GM18861 (cell line): ENCODE data around the gene LRRC14B.

Source experiments
- ATAC-seq: cut with Tn5 transposase; IDR thresholded peaks from one replicate; pipeline ENCODE4 v1.9.1; 2021; ENCODE audit not compliant: unreplicated experiment

LRRC14B gene

DNA sequence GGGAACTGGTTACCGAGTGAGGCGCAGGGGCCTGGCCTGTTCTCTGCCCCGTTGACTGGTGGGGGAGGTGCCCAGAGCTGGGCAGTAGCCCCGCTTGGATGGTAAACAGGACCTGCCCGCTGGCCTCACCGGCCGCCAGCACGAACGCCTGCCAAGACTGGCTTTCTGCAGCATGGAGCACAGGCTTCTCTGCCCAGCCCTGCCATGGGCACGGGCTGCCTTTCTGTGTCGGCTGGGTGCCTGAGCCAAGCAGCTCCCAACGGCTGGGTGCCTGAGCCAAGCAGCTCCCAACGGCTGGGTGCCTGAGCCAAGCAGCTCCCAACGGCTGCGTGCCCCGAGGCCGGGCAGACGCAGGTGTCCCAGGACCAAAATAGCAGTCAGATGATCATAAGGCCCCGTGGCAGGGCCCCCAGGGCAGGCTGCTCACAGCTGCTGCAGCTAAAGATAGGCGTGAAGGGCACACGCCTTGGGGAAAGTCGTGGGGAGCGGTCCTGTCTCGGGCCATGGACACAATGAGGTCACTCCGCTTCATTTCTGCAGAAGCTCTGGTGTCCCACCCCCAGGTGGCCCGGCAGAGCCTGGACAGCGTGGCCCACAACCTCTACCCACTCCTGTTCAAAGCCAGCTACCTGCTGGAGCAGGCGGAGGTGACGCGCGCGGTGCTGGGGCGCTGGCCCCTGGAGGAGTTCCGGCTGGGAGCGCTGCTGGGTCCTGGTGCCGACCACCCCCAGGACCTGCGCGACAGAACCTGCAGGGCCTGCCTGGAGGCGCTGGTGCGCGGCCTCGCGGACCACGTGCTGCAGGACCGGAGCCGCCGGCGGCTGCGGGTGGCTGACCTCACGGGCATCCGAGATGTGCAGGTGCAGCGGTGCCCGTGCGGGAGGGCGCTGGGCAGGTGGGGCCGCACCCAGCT, at the start of gene LRRC14B:
LRRC14B (plus strand) TSS at position 460 of the 913 bp plus-strand sequence; CDS start at position 504, 44 bp downstream.
- no peak for ATAC-seq

DNA sequence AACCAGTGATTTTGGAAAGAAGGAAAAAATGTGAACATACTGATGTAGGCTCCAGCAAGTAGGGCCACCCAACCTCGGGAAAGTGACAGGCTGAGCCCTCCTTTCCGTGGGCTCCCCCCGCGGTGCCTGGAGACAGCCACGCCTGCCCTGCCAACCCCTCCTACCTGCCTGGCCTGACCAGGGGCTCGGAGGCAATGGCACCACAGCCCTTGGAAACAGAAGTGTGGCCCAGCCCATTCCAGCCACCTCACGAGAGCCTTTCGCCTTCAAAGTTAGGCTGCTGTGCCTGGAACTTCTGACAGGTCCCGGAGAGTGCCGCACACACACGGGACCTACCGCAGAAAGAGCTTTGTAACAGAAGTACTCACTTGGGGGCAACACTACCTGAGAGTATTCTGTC, 49.5 kb upstream of the LRRC14B start:
- no peak for ATAC-seq

DNA sequence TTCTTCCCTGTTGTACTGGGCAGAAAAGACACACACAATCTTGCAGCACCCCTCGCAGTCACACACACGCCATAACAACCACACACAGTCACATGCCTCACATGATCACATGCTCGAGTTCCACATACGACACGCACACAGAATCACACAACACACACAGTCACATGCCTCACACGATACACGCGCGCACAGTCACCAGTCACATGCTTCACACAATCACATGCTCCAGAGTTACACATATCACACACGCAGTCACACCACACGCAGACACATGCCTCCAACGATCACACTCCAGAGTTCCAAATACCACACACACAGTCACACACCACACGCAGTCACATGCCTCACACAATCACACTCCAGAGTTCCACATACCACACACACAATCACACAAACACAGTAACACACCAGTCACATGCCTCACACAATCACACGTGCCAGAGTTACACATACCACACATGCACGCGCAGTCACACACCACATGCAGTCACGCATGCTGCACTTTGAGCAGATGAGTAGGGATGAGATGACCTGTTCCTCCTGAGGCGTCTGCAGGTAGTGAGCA, 49.0 kb upstream of the LRRC14B start:
- ATAC-seq, result no peak

GRCh38 chr5:143041-143440, 48.3 kb upstream of the LRRC14B start:
- no peak for ATAC-seq

DNA sequence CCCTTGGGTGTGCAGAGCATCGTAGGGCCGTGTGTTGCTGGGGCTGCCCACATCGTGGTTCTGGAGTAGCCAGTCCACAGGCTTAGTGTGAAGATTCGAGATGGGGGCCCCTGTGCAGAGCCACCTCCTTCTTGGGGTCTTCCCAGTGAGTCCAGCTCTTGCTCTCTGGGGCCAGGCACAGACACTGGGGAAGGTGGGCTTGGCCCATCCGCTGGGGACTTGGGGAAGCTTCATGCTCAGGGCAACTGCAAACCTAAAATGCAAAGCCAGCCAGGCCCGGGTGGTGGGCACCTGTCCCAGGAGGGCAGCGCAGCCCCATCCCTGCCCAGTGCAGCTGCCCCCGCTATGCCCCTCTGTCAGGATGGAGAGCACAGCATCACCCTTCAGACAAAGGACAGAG, 46.4 kb upstream of the LRRC14B start:
- ATAC-seq, result no peak

GRCh38 chr5:145585-146323, 45.5 kb upstream of the LRRC14B start:
- ATAC-seq, result no peak

DNA sequence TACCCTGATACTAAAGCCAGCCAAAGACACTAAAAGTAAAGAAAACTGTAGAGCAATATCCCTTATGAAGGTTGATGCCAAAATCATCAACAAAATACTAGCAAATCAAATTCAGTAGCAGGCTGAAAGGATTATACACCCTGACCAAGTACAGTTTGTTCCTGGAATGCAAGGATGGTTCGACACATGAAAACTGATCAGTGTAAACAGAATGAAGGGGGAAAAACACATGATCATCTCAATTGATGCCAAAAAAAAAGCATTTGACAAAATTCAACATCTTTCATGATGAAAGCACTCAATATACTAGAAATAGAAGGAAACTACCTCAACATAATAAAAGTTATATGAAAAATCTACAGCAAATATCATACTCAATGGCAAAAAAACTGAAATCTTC, 43.5 kb upstream of the LRRC14B start:
- no peak for ATAC-seq

DNA sequence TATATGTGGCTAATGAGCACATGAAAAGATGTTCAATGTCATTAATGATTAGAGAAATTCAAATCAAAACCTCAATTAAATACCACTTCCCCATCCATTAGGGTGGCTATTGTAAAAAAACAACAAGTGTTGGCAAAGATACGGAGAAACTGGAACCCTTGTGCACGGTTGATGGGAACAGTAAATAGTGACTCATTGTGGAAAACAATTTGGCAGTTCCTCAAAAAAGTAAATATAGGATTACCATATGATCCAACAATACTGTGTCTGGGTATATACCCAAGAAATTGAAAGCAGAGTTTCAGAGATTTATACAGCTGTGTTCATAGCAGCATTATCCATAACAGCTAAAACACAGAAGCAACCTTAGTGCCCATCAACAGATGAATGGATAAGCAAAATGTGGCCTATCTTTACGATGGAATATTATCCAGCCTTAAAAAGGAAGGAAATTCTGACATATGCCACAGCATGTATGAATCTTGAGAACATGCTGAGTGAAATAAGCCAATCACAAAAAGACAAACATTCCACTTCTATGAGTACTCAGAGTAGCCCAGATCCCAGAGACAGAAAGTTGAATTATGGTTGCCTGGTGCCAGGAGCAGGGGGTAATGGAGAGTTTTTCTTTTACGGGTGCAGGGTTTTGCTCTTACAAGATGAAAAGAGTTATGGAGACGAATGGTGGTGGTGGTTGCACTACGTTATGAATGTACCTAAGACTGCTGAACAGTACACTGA, 41.4 kb upstream of the LRRC14B start:
- no peak for ATAC-seq

- ATAC-seq, result no peak
These were observed 40.5 kb upstream of the LRRC14B start for GRCh38 chr5:150746-151145.

- no peak for ATAC-seq
These were observed 39.2 kb upstream of the LRRC14B start for GRCh38 chr5:152077-152476.

- ATAC-seq, result no peak
These were observed 38.0 kb upstream of the LRRC14B start for GRCh38 chr5:153256-153655.

- no peak for ATAC-seq
These were observed 37.1 kb upstream of the LRRC14B start for GRCh38 chr5:154236-154635.

DNA sequence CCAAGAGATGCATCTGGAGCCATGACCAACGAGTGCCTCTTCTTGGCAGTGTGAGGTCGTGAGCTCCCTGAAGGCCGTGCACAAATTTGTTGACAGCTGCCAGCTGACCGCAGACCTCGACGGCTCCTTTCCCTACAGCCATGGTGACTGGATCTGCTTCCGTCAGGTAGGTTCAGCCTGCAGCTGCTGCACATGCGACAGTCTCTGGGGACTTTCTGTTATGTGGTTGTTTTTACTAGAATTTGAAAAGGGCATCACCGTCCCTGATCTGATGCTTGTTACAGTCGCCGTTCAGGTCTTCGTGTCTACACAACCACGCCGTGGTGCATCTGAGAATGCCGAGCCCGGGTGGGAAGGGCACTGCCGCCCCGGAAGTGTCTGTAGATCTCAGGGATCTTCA, 36.5 kb upstream of the LRRC14B start:
- ATAC-seq, result no peak

DNA sequence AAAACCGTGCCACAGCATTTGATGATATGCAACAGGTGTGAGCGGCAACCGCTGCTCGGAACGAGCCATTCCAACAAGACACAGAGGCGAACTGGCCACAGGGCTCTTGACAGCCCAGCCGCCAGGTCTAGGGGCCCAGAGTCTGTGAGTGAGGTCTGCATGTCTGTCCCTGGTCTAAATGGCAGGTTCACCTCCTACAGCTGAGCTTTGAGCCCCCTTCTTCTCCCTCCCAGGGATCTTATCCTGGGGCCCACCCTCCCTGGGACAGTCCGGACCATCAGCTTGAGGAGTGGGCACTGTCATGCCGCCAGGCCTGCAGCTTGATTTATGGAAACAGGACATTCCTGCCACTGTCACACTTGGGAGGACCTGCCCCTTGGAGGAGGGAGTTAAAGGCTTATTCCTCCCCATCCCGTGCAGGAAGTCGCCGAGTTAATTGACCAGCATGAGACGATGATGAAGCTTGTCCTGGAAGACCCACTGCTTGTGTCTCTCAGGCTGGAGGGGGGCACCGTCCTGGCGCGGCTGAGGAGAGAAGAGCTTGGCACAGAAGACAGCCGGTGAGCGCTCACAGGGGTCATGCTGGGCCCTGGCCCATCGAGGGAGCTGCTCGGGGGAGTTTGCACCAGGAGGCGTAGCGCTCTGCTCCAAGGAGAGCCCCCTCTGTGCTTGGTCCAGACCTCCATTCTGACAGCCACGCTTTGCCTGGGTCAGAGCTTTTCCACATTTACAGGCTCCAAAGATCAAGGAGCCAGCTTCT, 35.5 kb upstream of the LRRC14B start:
- ATAC-seq, result no peak

DNA sequence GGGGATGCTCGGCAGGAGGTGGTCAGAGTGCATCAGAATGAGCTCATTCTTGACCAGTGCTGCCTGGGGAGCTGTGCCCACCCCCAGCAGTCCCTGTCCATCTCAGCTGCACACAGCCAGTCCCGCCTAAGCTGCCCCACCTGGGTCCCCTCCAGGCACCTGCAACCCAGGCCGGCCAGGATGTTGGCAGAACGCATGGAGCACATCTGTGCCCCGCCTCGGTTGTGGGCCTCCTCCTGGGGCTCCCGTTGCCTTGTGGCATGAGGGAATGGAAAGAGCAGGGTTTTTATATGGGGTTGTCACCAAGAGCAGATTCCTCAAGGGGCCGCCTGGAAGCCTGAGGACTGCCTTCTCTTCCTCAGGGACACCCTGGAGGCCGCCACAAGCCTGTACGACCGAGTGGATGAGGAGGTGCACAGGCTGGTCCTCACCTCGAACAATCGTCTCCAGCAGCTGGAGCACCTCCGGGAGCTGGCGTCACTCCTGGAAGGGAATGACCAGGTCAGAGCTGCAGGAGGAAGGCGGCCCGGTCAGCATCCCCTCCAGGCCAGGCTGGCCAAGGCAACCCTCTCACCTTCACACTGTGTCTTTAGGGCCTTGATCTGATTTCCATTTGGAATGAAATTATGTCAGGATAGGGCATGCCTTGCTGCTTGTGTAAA, 34.8 kb upstream of the LRRC14B start:
- ATAC-seq, result no peak

GRCh38 chr5:157126-157715, 34.1 kb upstream of the LRRC14B start:
- ATAC-seq, result no peak

- ATAC-seq, result no peak
These were observed 33.5 kb upstream of the LRRC14B start for GRCh38 chr5:157801-158200.

DNA sequence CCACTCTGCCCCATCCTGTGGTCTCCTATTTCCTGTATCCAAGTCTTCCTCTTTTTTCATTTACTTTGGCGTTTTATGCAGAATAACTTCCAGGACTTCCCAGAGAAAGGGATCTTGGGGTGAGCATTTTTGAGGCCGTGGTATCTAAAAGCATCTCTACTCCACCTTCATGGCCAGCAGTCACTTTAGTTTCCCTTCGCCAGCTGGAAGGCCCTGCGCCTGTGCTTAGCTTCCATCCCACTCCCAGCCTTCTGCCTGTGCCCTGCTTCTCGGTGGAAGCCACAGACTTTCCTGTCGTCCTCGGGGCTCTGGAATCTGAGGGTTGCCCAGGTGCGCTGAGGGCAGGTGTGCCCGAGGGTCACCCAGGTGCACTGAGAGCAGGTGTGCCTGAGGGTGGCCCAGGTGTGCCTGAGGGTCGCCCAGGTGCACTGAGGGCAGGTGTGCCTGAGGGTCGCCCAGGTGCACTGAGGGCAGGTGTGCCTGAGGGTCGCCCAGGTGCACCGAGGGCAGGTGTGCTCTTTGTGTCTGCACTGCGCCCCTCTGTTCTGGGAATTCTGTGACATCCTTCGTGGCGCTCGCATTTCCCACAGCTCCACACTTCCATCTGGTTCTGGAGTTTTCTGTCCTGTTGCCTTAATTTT, 32.4 kb upstream of the LRRC14B start:
- ATAC-seq, result no peak
